Gastrocnemius medialis (tissue), 4 donors: ENCODE results near the gene PLAAT4. TPM values are rescaled to one million over a fixed set of nuclear protein-coding genes. Genes with fewer than 3 reads are reported as not detected.

Source experiments
- ATAC-seq, 2 donors: fragments of 150-250 bp; one replicate each; pipeline ENCODE4 v1.9.1; 2016
- DNase-seq, 2 donors: peaks; one replicate each; pipeline ENCODE4 v3.0.0-alpha.2; 2019
- H3K27ac ChIP-seq, 4 donors: fragments of 200-600 bp; sonication (generic); 1 replicate in 1 of 4; 2 replicates in 3 of 4; pipeline ENCODE4 v1.5.1; 2016 to 2018; ENCODE audit warnings: mild to moderate bottlenecking in 2 of 4, moderate library complexity in 1 of 4
- H3K27me3 ChIP-seq, 3 donors: fragments of 200-600 bp; sonication (generic) in 2 of 3; 1 replicate in 1 of 3; 2 replicates in 2 of 3; pipeline versions ENCODE4 v1.5.1 to v1.6.0; 2016 to 2019; ENCODE audit warnings: mild to moderate bottlenecking in 1 of 3, moderate library complexity in 1 of 3
- H3K36me3 ChIP-seq, 2 donors: fragments of 200-600 bp; sonication (generic) in 1 of 2; one replicate each; pipeline ENCODE4 v1.5.1; 2017 to 2018
- H3K4me1 ChIP-seq, 2 donors: fragments of 200-600 bp; sonication (generic) in 1 of 2; one replicate each; pipeline ENCODE4 v1.5.1; 2016 to 2017; ENCODE audit warnings: mild to moderate bottlenecking in 2 of 2
- H3K4me3 ChIP-seq, 4 donors: fragments of 200-600 bp; sonication (generic) in 3 of 4; 1 replicate in 1 of 4; 2 replicates in 3 of 4; pipeline ENCODE4 v1.5.1; 2016 to 2019; ENCODE audit warnings: mild to moderate bottlenecking in 2 of 4
- H3K9me3 ChIP-seq, 3 donors: fragments of 200-600 bp; sonication (generic) in 2 of 3; 1 replicate in 1 of 3; 2 replicates in 2 of 3; pipeline ENCODE4 v1.5.1; 2016 to 2019
- POLR2A ChIP-seq, 2 donors: fragments of 450-650 bp; IDR thresholded peaks; one replicate each; pipeline ENCODE4 v1.6.1; 2017; ENCODE audit warnings: antibody characterized with exemption in 2 of 2, mild to moderate bottlenecking in 2 of 2, moderate library complexity in 2 of 2
- in situ Hi-C, 4 donors: fragments of 200-750 bp; cut with MboI; loops; one replicate each; pipeline versions ENCODE4 v1.15.0 to v1.8.0; 2017; ENCODE audit warnings: low sequenced_read_pairs in 4 of 4
- intact Hi-C: fragments of 100-400 bp; cut with DNase I; formaldehyde crosslinking; loops from one replicate; pipeline ENCODE4 v1.15.1; 2023; ENCODE audit warnings: low total_unique reads
- total RNA-seq, 4 donors: library from RNA; depleted of rRNA; stranded (reverse); fragments of >200 nt; gene quantifications; one replicate each; pipeline versions ENCODE4 v1.1.0 to v1.2.3, GENCODE V29; 2016
- TF ChIP-seq, protein P1 (sequence below), 5 experiments: fragments of 450-650 bp in 3 of 5; fragments of 200-600 bp in 2 of 5; sonication (generic) in 2 of 5; IDR thresholded peaks in 4 of 5; conservative IDR thresholded peaks in 1 of 5; 1 replicate in 4 of 5; 2 replicates in 1 of 5; pipeline ENCODE4 v1.5.1; 2016 to 2019; ENCODE audit warnings: antibody characterized with exemption in 5 of 5, mild to moderate bottlenecking in 3 of 5, moderate library complexity in 3 of 5

The PLAAT4 gene
- total RNA-seq, 4 donors from 2014 or later, result 3.1 to 13.2 (median 5.8) TPM

DNA sequence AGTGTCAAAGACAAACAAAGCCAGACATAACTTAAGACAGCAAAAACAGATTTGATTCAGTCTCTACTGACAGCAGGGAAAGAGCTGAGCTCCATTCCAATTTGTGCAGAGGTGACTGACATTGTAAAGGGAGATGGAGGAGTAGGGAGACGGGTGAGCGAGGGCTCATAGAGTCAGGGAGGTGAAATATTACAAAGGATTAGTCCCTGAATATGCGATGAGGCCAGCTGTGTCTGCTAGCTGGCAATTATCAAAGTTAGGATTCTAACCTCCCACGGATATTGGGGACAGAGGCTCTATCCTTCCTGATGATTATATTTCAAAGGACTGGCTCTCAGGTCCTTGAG, 18.2 kb downstream of the PLAAT4 start:
- ATAC-seq (no peak), DNase-seq (no peak)
- in situ Hi-C loops (no loop called here), intact Hi-C loops (no loop called here)
- Histone ChIP-seq H3K4me1 (peaks cover 0 to 4% of the 10 kb centered on the region in 2 donors), H3K9me3 (no peaks in the 10 kb centered on the region), H3K4me3 (no peak overlapping the region), H3K27me3 (no peaks in the 10 kb centered on the region), H3K27ac (no peak overlapping the region), H3K36me3 (no peaks in the 10 kb centered on the region)
- no peak for TF ChIP-seq POLR2A (IDR thresholded peaks at IDR 0.05)
- TF ChIP-seq, protein P1, sequence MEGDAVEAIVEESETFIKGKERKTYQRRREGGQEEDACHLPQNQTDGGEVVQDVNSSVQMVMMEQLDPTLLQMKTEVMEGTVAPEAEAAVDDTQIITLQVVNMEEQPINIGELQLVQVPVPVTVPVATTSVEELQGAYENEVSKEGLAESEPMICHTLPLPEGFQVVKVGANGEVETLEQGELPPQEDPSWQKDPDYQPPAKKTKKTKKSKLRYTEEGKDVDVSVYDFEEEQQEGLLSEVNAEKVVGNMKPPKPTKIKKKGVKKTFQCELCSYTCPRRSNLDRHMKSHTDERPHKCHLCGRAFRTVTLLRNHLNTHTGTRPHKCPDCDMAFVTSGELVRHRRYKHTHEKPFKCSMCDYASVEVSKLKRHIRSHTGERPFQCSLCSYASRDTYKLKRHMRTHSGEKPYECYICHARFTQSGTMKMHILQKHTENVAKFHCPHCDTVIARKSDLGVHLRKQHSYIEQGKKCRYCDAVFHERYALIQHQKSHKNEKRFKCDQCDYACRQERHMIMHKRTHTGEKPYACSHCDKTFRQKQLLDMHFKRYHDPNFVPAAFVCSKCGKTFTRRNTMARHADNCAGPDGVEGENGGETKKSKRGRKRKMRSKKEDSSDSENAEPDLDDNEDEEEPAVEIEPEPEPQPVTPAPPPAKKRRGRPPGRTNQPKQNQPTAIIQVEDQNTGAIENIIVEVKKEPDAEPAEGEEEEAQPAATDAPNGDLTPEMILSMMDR (IDR thresholded peaks at IDR 0.05 in 4 of 5, conservative IDR thresholded peaks at IDR 0.05 in 1 of 5), result no peak

DNA sequence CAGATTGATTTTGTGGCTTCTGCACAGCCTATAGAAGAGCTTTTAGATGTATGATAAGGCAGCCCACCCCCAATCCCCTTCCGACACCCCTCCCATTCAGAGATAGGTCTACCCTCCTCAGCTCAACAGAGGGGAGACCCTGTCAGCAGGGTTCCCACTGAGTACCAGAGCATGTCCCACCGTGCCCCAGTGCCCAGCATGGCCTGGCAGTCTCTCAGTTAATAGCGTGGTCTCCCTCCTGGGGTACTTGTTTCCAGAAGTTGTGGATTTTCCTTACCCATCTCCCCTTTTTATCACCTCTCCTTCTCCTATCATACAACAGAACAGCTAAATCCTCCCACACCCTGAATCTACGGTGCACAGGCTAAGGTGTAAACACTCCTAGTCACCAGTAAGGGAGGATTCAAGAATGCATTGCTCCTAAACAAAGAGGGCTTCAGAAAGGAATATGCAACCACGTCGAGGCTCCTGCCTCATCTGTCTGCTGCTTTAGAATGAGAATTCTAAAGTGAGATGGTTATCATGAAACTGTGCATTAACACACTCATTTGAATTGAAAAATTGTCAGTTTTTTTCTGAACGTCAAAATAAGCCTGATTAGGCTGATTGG, 19.9 kb downstream of the PLAAT4 start:
- H3K4me1 ChIP-seq, result peaks cover 0 to under 1% of the 10 kb centered on the region in 2 donors
- no peaks in the 10 kb centered on the region for H3K36me3 ChIP-seq
- H3K9me3 ChIP-seq, result no peaks in the 10 kb centered on the region
- no peaks in the 10 kb centered on the region for H3K27me3 ChIP-seq
- ATAC-seq, result no peak
- no peak for DNase-seq
- intact Hi-C loops (no loop called here), in situ Hi-C loops (no loop called here)
- no peak overlapping the region for H3K27ac ChIP-seq
- TF ChIP-seq POLR2A (IDR thresholded peaks at IDR 0.05), result no peak
- TF ChIP-seq, protein P1 (IDR thresholded peaks at IDR 0.05 in 4 of 5, conservative IDR thresholded peaks at IDR 0.05 in 1 of 5), result no peak
- H3K4me3 ChIP-seq, result no peak overlapping the region

DNA sequence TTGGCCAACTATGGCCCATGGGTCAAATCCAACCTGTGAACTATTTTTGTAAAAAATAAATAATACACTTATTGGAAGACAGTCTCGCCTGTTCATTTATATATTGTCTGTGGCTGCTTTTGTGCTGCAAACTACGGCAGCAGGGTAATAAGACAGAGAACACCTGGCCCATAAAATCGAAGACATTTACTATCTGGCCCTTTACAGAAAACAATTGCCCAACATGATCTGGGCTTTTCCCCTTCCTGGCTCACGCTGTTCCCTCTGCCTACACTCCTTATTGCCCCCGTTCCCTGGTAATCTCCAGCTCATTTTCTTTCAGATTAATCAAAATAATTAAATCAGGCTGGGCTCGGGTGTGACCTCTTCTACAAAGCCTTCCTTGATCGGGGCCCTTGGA, 21.0 kb downstream of the PLAAT4 start:
- no peaks in the 10 kb centered on the region for H3K4me1 ChIP-seq
- H3K27me3 ChIP-seq, result no peaks in the 10 kb centered on the region
- no peak for ATAC-seq
- H3K36me3 ChIP-seq, result no peaks in the 10 kb centered on the region
- in situ Hi-C loops (no loop called here), intact Hi-C loops (no loop called here)
- H3K4me3 ChIP-seq, result no peak overlapping the region
- no peak for DNase-seq
- H3K27ac ChIP-seq, result no peak overlapping the region
- no peaks in the 10 kb centered on the region for H3K9me3 ChIP-seq
- TF ChIP-seq POLR2A (IDR thresholded peaks at IDR 0.05), result no peak
- TF ChIP-seq, protein P1 (IDR thresholded peaks at IDR 0.05 in 4 of 5, conservative IDR thresholded peaks at IDR 0.05 in 1 of 5), result no peak

DNA sequence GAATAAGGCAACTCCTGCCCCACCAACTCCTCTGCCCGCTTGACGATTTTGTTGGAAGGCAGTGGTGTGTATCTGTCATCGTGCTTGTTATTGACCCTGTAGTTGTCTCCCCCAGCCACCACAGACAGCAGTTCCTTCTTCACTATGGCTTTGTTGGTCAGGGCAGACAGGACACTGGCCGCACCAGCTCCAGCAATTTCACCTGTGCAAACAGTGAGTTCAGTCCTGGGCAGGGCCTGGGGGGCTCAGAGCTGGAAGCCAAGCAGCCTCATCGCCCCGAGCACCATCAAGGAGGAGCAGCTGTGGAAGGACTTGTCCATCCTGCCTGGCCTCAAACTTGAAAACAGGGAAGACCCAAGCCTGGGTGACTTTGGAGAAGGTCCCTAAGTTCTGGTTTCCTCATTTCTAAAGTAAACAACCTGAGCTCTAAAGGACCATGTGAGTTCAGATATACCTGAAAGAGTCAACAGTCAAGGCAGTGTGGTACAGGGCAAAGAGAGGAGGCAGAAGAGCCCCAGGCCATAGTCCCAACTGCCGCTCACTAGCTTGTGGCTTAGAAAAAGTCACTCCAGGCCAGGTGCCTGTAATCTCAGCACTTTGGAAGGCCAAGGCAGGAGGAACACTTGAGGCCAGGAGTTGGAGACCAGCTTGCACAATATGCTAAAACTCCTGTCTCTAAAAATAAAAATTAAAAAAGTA, 22.0 kb downstream of the PLAAT4 start:
- Histone ChIP-seq H3K9me3 (no peaks in the 10 kb centered on the region), H3K4me1 (no peaks in the 10 kb centered on the region), H3K27me3 (no peaks in the 10 kb centered on the region), H3K36me3 (no peaks in the 10 kb centered on the region), H3K4me3 (no peak overlapping the region), H3K27ac (no peak overlapping the region)
- TF ChIP-seq, protein P1 (IDR thresholded peaks at IDR 0.05 in 4 of 5, conservative IDR thresholded peaks at IDR 0.05 in 1 of 5), result no peak
- TF ChIP-seq POLR2A (IDR thresholded peaks at IDR 0.05), result no peak
- ATAC-seq (no peak), DNase-seq (no peak)
- intact Hi-C loops, result no loop called here
- in situ Hi-C loops, result no loop called here
